ENCODE measurements around the gene COBL.

DNA sequence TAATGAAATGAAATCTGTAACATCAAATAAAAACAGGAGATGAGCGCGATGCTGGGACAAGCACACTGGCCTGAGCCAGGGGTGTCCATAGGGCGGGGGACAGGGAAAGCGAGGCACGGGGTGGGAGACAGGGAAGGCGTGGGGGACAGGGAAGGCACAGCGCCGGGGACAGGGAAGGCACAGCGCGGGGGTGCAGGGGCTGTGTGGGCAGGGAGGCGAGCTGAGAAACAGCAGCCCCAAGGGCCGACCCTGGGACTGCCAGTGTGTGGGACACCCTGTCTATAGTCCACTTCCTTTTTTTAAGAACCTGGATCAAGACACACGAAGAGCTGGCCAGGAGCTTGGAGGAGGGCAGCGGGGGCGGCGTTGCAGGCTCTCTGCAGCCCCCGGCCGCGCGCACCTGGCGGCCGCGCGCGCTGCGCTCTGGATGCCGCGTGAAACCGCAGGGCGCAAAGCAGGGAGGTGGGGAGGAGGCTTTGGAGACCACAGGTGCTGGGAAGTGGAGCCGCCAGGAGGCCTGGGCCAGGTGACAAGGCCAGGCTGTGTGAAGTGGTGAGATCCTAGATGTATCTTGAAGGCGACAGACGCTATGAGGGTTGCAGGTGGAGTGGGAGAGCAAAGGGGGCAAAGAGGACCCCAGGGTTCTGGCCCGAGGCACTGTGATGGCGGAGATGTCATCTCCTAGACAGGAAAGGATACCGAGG is 157.7 kb downstream of the COBL start:
- TF ChIP-seq, protein P1, sequence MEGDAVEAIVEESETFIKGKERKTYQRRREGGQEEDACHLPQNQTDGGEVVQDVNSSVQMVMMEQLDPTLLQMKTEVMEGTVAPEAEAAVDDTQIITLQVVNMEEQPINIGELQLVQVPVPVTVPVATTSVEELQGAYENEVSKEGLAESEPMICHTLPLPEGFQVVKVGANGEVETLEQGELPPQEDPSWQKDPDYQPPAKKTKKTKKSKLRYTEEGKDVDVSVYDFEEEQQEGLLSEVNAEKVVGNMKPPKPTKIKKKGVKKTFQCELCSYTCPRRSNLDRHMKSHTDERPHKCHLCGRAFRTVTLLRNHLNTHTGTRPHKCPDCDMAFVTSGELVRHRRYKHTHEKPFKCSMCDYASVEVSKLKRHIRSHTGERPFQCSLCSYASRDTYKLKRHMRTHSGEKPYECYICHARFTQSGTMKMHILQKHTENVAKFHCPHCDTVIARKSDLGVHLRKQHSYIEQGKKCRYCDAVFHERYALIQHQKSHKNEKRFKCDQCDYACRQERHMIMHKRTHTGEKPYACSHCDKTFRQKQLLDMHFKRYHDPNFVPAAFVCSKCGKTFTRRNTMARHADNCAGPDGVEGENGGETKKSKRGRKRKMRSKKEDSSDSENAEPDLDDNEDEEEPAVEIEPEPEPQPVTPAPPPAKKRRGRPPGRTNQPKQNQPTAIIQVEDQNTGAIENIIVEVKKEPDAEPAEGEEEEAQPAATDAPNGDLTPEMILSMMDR (conservative IDR thresholded peaks at IDR 0.05; ENCODE audit: low read length): no peak
- TF ChIP-seq EZH2phosphoT487 (IDR thresholded peaks at IDR 0.05; ENCODE audit: borderline replicate concordance): no peak

All from Loucy (cell line).